Measurements from ENCODE around the gene SPPL2A. TPM values are rescaled to one million over a fixed set of nuclear protein-coding genes. Genes with fewer than 3 reads are reported as not detected.
A peak's percentile ranks its signal among the peaks of the same experiment; 100 is the strongest.
"Not testable (repeated sequence)": the region's sequence is repeated elsewhere in the genome, so short reads cannot be mapped to it uniquely, and the experiment has no call there.

SPPL2A gene
- total RNA-seq, result 100 to 1,000 TPM in 3 of 4 donors, 10 to 100 TPM in 1; 98.6 to 303 (median 140) TPM
- polyA plus RNA-seq, result 10 to 100 TPM; 22.8 to 87.4 (median 24.7) TPM

- peak; percentile 91 for DNase-seq
- Histone ChIP-seq H3K36me3 (no peaks in the 10 kb centered on the region), H3K9me3 (no peaks in the 10 kb centered on the region), H3K27ac (peak within 1 kb of the TSS; percentile 97 to 99 (median 98)), H3K4me1 (peaks cover 0 to 19% (median 15%) of the 10 kb centered on the region in 4 donors), H3K27me3 (no peaks in the 10 kb centered on the region), H3K4me3 (peak within 1 kb of the TSS; percentile 88 to 94 (median 90))
- intact Hi-C loops (cut with DNase I), result loop anchor here (2.0 to 10.0 kb wide), 5 partner anchors 79 to 411 kb away; partner anchors contain the start of genes AP4E1, GABPB1, TRPM7 and USP8
- peak; percentile 59 to 76 for TF ChIP-seq POLR2A (IDR thresholded peaks at IDR 0.05)
- TF ChIP-seq EP300 (IDR thresholded peaks at IDR 0.05), result no peak
- peak; percentile 41 to 88 (median 79) for TF ChIP-seq POLR2AphosphoS5 (IDR thresholded peaks at IDR 0.05)
- TF ChIP-seq, protein P1, sequence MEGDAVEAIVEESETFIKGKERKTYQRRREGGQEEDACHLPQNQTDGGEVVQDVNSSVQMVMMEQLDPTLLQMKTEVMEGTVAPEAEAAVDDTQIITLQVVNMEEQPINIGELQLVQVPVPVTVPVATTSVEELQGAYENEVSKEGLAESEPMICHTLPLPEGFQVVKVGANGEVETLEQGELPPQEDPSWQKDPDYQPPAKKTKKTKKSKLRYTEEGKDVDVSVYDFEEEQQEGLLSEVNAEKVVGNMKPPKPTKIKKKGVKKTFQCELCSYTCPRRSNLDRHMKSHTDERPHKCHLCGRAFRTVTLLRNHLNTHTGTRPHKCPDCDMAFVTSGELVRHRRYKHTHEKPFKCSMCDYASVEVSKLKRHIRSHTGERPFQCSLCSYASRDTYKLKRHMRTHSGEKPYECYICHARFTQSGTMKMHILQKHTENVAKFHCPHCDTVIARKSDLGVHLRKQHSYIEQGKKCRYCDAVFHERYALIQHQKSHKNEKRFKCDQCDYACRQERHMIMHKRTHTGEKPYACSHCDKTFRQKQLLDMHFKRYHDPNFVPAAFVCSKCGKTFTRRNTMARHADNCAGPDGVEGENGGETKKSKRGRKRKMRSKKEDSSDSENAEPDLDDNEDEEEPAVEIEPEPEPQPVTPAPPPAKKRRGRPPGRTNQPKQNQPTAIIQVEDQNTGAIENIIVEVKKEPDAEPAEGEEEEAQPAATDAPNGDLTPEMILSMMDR (IDR thresholded peaks at IDR 0.05), result no peak
- 0% methylated on average over 77 of the region's 77 CpGs for WGBS, 2 donors
These were observed at the start of gene SPPL2A for GRCh38 chr15:50765195-50765967. Gene SPPL2A (minus strand): TSS chr15:50765706. CDS start chr15:50765533, 173 bp downstream.

- TF ChIP-seq POLR2AphosphoS5 (IDR thresholded peaks at IDR 0.05), result no peak
- no peak for TF ChIP-seq POLR2A (IDR thresholded peaks at IDR 0.05)
- TF ChIP-seq, protein P1 (IDR thresholded peaks at IDR 0.05), result no peak
- no peak for TF ChIP-seq EP300 (IDR thresholded peaks at IDR 0.05)
- Histone ChIP-seq H3K27me3 (no peaks in the 10 kb centered on the region), H3K4me3 (no peak overlapping the region), H3K36me3 (no peaks in the 10 kb centered on the region), H3K4me1 (no peaks in the 10 kb centered on the region), H3K9me3 (no peaks in the 10 kb centered on the region), H3K27ac (no peak overlapping the region)
- DNase-seq, result no peak
- intact Hi-C loops (cut with DNase I), result no loop called here
These were observed 49.1 kb upstream of the SPPL2A start for GRCh38 chr15:50814634-50815033.

- 84 to 85% methylated on average over 2 of the region's 2 CpGs for WGBS, 2 donors
- Histone ChIP-seq H3K27ac (no peak overlapping the region), H3K36me3 (no peaks in the 10 kb centered on the region), H3K4me3 (no peak overlapping the region), H3K9me3 (no peaks in the 10 kb centered on the region), H3K27me3 (no peaks in the 10 kb centered on the region), H3K4me1 (no peaks in the 10 kb centered on the region)
- intact Hi-C loops (cut with DNase I), result no loop called here
- no peak for TF ChIP-seq EP300 (IDR thresholded peaks at IDR 0.05)
- no peak for TF ChIP-seq POLR2A (IDR thresholded peaks at IDR 0.05)
- TF ChIP-seq, protein P1 (IDR thresholded peaks at IDR 0.05), result no peak
- DNase-seq, result no peak
These were observed 48.4 kb upstream of the SPPL2A start for GRCh38 chr15:50813865-50814264.

DNA sequence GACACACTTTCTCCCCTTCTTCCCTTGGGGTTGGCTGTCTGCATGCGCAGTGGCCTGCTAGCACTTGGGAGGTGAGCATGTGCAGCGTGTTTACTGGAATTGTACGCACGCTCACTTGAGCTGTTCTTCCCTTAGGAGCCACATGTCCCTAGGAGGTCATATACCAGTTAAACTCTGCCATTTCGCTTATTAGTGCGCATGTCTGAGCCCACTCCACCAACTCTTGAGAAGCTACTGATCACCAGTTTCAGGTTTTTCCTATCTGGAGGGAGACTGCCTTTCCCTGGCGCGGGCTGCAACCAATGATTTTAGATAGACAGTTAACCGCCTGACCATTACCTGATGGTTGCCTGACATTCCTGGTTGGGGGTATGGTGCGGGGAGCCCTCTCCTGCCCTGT lies 47.6 kb upstream of the SPPL2A start:
- no peak for DNase-seq
- Histone ChIP-seq H3K4me1 (no peaks in the 10 kb centered on the region), H3K27ac (no peak overlapping the region), H3K27me3 (no peaks in the 10 kb centered on the region), H3K9me3 (no peaks in the 10 kb centered on the region), H3K4me3 (no peak overlapping the region), H3K36me3 (no peaks in the 10 kb centered on the region)
- intact Hi-C loops (cut with DNase I), result no loop called here
- 97 to 98% methylated on average over 10 of the region's 10 CpGs for WGBS, 2 donors
- TF ChIP-seq EP300 (IDR thresholded peaks at IDR 0.05) (no peak), POLR2A (IDR thresholded peaks at IDR 0.05) (no peak), POLR2AphosphoS5 (IDR thresholded peaks at IDR 0.05) (no peak)
- TF ChIP-seq, protein P1 (IDR thresholded peaks at IDR 0.05), result no peak

DNA sequence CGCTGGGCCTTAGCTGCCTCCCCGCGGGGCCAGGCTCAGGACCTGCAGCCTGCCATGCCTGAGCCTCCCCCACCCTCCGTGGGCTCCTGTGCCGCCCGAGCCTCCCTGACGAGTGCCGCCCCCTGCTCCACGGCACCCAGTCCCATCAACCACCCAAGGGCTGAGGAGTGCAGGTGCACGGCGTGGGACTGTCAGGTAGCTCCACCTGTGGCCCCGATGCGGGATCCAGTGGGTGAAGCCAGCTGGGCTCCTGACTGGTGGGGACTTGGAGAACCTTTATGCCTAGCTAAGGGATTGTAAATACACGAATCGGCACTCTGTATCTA lies 46.6 kb upstream of the SPPL2A start:
- DNase-seq; H3K36me3 ChIP-seq; H3K27ac ChIP-seq; H3K4me3 ChIP-seq; H3K9me3 ChIP-seq; intact Hi-C loops (cut with DNase I); H3K4me1 ChIP-seq; H3K27me3 ChIP-seq: not testable (repeated sequence)
- 94 to 96% methylated on average over 15 of the region's 15 CpGs for WGBS, 2 donors

GRCh38 chr15:50811461-50812180 lies 46.1 kb upstream of the SPPL2A start:
- H3K4me3 ChIP-seq; H3K27ac ChIP-seq; H3K4me1 ChIP-seq; intact Hi-C loops (cut with DNase I); H3K36me3 ChIP-seq; H3K27me3 ChIP-seq; H3K9me3 ChIP-seq; DNase-seq: not testable (repeated sequence)
- 68 to 95% methylated on average over 30 of the region's 30 CpGs for WGBS, 2 donors
